H1 (cell line): ENCODE measurements around the gene SLC44A5. TPM values are rescaled to one million over a fixed set of nuclear protein-coding genes. Genes with fewer than 3 reads are reported as not detected.

Experiments
- CTCF ChIA-PET: fragments of 300-600 bp; sonication (Branson Sonifier 250); formaldehyde crosslinking; loops from one replicate; lab custom pipeline; 2021; ENCODE audit not compliant: partially characterized antibody; lab: Charles Lee
- POLR2A ChIA-PET: fragments of 300-600 bp; sonication (Branson Sonifier 250); formaldehyde crosslinking; loops from one replicate; lab custom pipeline; 2021; ENCODE audit warnings: inconsistent platforms; ENCODE audit not compliant: partially characterized antibody; lab: Charles Lee
- DNase-seq, 2 experiments: peaks; one replicate each; pipeline versions ENCODE4 v3.0.0 to v3.0.0-alpha.2; 2010 to 2022; ENCODE audit warnings: low spot score in 2 of 2, low read depth in 1 of 2, mixed read lengths in 1 of 2
- FAIRE-seq: peaks from 2 replicates; lab custom pipeline; 2011; peaks lifted over from hg19 to GRCh38; lab: Jason Lieb, UNC
- H2AFZ ChIP-seq: 2 replicates; pipeline ENCODE4 v1.8.1; 2012; ENCODE audit warnings: low read length, inconsistent platforms
- H2AK5ac ChIP-seq: 2 replicates; pipeline ENCODE4 v1.6.1; 2013; ENCODE audit warnings: low read depth, low read length
- H2BK120ac ChIP-seq: replicated peaks from 2 replicates; pipeline ENCODE3; 2013; ENCODE audit warnings: low read depth, low read length, inconsistent platforms
- H2BK12ac ChIP-seq: 2 replicates; pipeline ENCODE4 v1.6.1; 2013; ENCODE audit warnings: low read depth, low read length
- H2BK15ac ChIP-seq: 2 replicates; pipeline ENCODE4 v1.6.1; 2013; ENCODE audit warnings: low read length
- H2BK20ac ChIP-seq: 2 replicates; pipeline ENCODE4 v1.6.1; 2013; ENCODE audit warnings: low read length
- H2BK5ac ChIP-seq: 2 replicates; pipeline ENCODE4 v1.6.1; 2013; ENCODE audit warnings: low read depth, low read length
- H3K14ac ChIP-seq: 2 replicates; pipeline ENCODE4 v1.6.1; 2013; ENCODE audit warnings: inconsistent platforms; ENCODE audit not compliant: insufficient read length
- H3K18ac ChIP-seq: 2 replicates; pipeline ENCODE4 v1.6.1; 2013; ENCODE audit warnings: low read length; ENCODE audit errors: extremely low read depth
- H3K23ac ChIP-seq: 2 replicates; pipeline ENCODE4 v1.6.1; 2013; ENCODE audit warnings: inconsistent platforms; ENCODE audit not compliant: insufficient read length
- H3K23me2 ChIP-seq: 2 replicates; pipeline ENCODE4 v1.6.1; 2013; ENCODE audit warnings: low read depth, low read length
- H3K27ac ChIP-seq: 2 replicates; pipeline ENCODE4 v1.6.1; 2011; ENCODE audit warnings: low read depth, low read length, inconsistent platforms
- H3K27me3 ChIP-seq, 4 experiments: replicated peaks in 1 of 4; 1 replicate in 1 of 4; 2 replicates in 3 of 4; pipeline versions ENCODE4 v1.6.1 to v1.8.1; 2011 to 2013; ENCODE audit warnings: low read length in 3 of 4, mild to moderate bottlenecking in 3 of 4, inconsistent platforms in 2 of 4, mixed read lengths in 2 of 4, moderate library complexity in 1 of 4; ENCODE audit not compliant: control insufficient read depth in 3 of 4, insufficient read depth in 3 of 4; ENCODE audit errors: extremely low read depth in 1 of 4
- H3K36me3 ChIP-seq, 4 experiments: 2 replicates each; pipeline versions ENCODE4 v1.6.1 to v1.8.1; 2011 to 2013; ENCODE audit warnings: mild to moderate bottlenecking in 4 of 4, low read length in 3 of 4, moderate library complexity in 2 of 4, control low read depth in 1 of 4, inconsistent platforms in 1 of 4; ENCODE audit not compliant: insufficient read depth in 4 of 4, control insufficient read depth in 2 of 4
- H3K4ac ChIP-seq: replicated peaks from 2 replicates; pipeline ENCODE3; 2013; ENCODE audit warnings: low read length, low read depth, mixed read lengths, inconsistent platforms; ENCODE audit not compliant: insufficient read length
- H3K4me1 ChIP-seq, 4 experiments: replicated peaks in 1 of 4; 1 replicate in 1 of 4; 2 replicates in 3 of 4; pipeline versions ENCODE4 v1.6.1 to v1.8.1; 2011 to 2013; ENCODE audit warnings: low read length in 3 of 4, inconsistent platforms in 2 of 4, mixed read lengths in 1 of 4; ENCODE audit not compliant: insufficient read depth in 4 of 4, control insufficient read depth in 3 of 4
- H3K4me2 ChIP-seq, 2 experiments: 2 replicates each; pipeline versions ENCODE4 v1.6.1 to v1.8.1; 2011 to 2013; ENCODE audit warnings: low read depth in 2 of 2, low read length in 2 of 2, control low read depth in 1 of 2, inconsistent platforms in 1 of 2, mild to moderate bottlenecking in 1 of 2; ENCODE audit not compliant: insufficient read depth in 1 of 2
- H3K4me3 ChIP-seq, 4 experiments: fragments of 200-600, 300-600 bp in 1 of 4; sonication (generic), shearing (Covaris generic), sonication (Bioruptor Twin) in 1 of 4; 2 replicates each; pipeline versions ENCODE4 v1.5.1 to v1.8.1; 2011 to 2016; ENCODE audit warnings: low read length in 4 of 4, low read depth in 3 of 4, control low read depth in 2 of 4, inconsistent platforms in 2 of 4, mild to moderate bottlenecking in 2 of 4, mixed read lengths in 1 of 4, moderate library complexity in 1 of 4; ENCODE audit not compliant: insufficient read depth in 2 of 4; ENCODE audit errors: extremely low read depth in 1 of 4
- H3K56ac ChIP-seq: replicated peaks from 2 replicates; pipeline ENCODE3; 2013; ENCODE audit warnings: low read depth, mild to moderate bottlenecking, mixed read lengths, low read length, inconsistent platforms; ENCODE audit not compliant: insufficient read length
- H3K79me1 ChIP-seq: 2 replicates; pipeline ENCODE4 v1.6.1; 2013; ENCODE audit warnings: low read depth, low read length, control low read depth
- H3K79me2 ChIP-seq, 2 experiments: 2 replicates each; pipeline versions ENCODE4 v1.6.1 to v1.8.1; 2012 to 2013; ENCODE audit warnings: low read length in 2 of 2, mild to moderate bottlenecking in 2 of 2, inconsistent platforms in 1 of 2; ENCODE audit not compliant: insufficient read depth in 2 of 2, control insufficient read depth in 1 of 2
- H3K9ac ChIP-seq, 4 experiments: replicated peaks in 1 of 4; 1 replicate in 1 of 4; 2 replicates in 3 of 4; pipeline versions ENCODE4 v1.6.1 to v1.8.1; 2011 to 2013; ENCODE audit warnings: low read depth in 3 of 4, low read length in 3 of 4, control low read depth in 2 of 4, mild to moderate bottlenecking in 2 of 4, moderate library complexity in 2 of 4, inconsistent platforms in 1 of 4; ENCODE audit errors: extremely low read depth in 1 of 4
- H3K9me3 ChIP-seq, 2 experiments: 2 replicates each; pipeline versions ENCODE4 v1.6.1 to v1.8.1; 2012 to 2013; ENCODE audit warnings: mild to moderate bottlenecking in 2 of 2, moderate library complexity in 2 of 2, control low read depth in 1 of 2, inconsistent platforms in 1 of 2, low read depth in 1 of 2, low read length in 1 of 2, mixed read lengths in 1 of 2; ENCODE audit not compliant: insufficient read depth in 2 of 2
- H4K20me1 ChIP-seq, 2 experiments: replicated peaks in 1 of 2; 2 replicates each; pipeline versions ENCODE3 to v1.8.1; 2011 to 2013; ENCODE audit warnings: inconsistent platforms in 2 of 2, low read length in 2 of 2, mild to moderate bottlenecking in 1 of 2; ENCODE audit not compliant: insufficient read depth in 2 of 2, control insufficient read depth in 1 of 2
- H4K5ac ChIP-seq: 2 replicates; pipeline ENCODE4 v1.6.1; 2013; ENCODE audit warnings: low read length, low read depth, mixed read lengths, inconsistent platforms; ENCODE audit not compliant: insufficient read length
- H4K8ac ChIP-seq: 2 replicates; pipeline ENCODE4 v1.8.0; 2013; ENCODE audit warnings: mild to moderate bottlenecking, moderate library complexity, low read length, inconsistent platforms; ENCODE audit not compliant: insufficient read depth; ENCODE audit errors: extremely low read depth
- H4K91ac ChIP-seq: replicated peaks from 2 replicates; pipeline ENCODE3; 2013; ENCODE audit warnings: low read length, mixed read lengths, inconsistent platforms; ENCODE audit not compliant: insufficient read length
- EGR1 ChIP-seq: IDR thresholded peaks from 2 replicates; pipeline ENCODE4 v1.6.1; 2011; ENCODE audit warnings: low read depth, low read length, borderline replicate concordance
- FOSL1 ChIP-seq: IDR thresholded peaks from 2 replicates; pipeline ENCODE4 v1.6.1; 2011; ENCODE audit warnings: mild to moderate bottlenecking, low read depth, low read length, moderate library complexity; ENCODE audit not compliant: insufficient read depth
- WGBS, 2 experiments: shearing (Covaris generic) in 1 of 2; methylation state at CpG; one replicate each; pipeline versions ENCODE4 v1.1.6 to v1.1.7; 2013 to 2015; ENCODE audit warnings: low lambda C conversion rate in 2 of 2, mixed read lengths in 2 of 2, inconsistent platforms in 1 of 2, low coverage in 1 of 2, missing lambda C conversion rate in 1 of 2; ENCODE audit not compliant: insufficient replicate concordance in 2 of 2, insufficient coverage in 1 of 2, insufficient read length in 1 of 2; ENCODE audit errors: extremely low coverage in 1 of 2, missing lambda C conversion rate in 1 of 2; 5-methylcytosine and 5-hydroxymethylcytosine counted together
- polyA plus RNA-seq, 7 experiments: library from polyadenylated mRNA; depleted of rRNA in 3 of 7; stranded (reverse) in 5 of 7; unstranded in 2 of 7; fragments of >200 nt in 5 of 7; fragments of 200-250 nt in 2 of 7; gene quantifications; 1 replicate in 5 of 7; 2 replicates in 1 of 7; 4 replicates in 1 of 7; pipeline versions ENCODE4 v1.2.1 to v1.2.3, GENCODE V29; 2011 to 2013; ENCODE audit warnings: missing spikeins in 2 of 7, mixed read lengths in 2 of 7
- total RNA-seq: library from RNA; stranded (reverse); fragmentation: NEBNext Ultra II Directional; extraction: Animal tissue kit (Norgen Biotek cat#: 25700); gene quantifications from 2 replicates; pipeline ENCODE4 v1.2.1, GENCODE V29; 2021

Gene SLC44A5
- total and polyA plus RNA-seq, 2 of the 8 experiments (the other 6 are each of a cell fraction or from before 2014, with no cell fraction given) = 1.8 to 3.3 TPM

- Histone ChIP-seq H4K8ac (no peak overlapping the region), H3K23me2 (no peaks in the 10 kb centered on the region), H3K79me1 (no peaks in the 10 kb centered on the region), H3K4ac (no peak overlapping the region), H2BK12ac (no peak overlapping the region), H2AFZ (no peak overlapping the region), H2BK20ac (no peak overlapping the region), H3K23ac (no peak overlapping the region), H2BK5ac (no peak overlapping the region), H3K36me3 (no peaks in the 10 kb centered on the region), H3K4me1 (no peaks in the 10 kb centered on the region), H3K9ac (no peak overlapping the region), H3K4me3 (no peak overlapping the region), H2AK5ac (no peak overlapping the region), H4K20me1 (no peaks in the 10 kb centered on the region), H3K27me3 (no peaks in the 10 kb centered on the region), H2BK120ac (no peak overlapping the region), H3K56ac (no peak overlapping the region), H3K14ac (no peak overlapping the region), H4K91ac (no peak overlapping the region), H3K18ac (no peak overlapping the region), H3K4me2 (no peak overlapping the region), H3K9me3 (0 out of 4 replicates have a peak, but pooled peaks cover 0 to 3% of the 10 kb centered on the region in 2 experiments), H2BK15ac (no peak overlapping the region), H3K79me2 (no peaks in the 10 kb centered on the region), H3K27ac (no peak overlapping the region), H4K5ac (no peak overlapping the region)
- WGBS, 2 experiments = 73% methylated on average over 1 of the region's 1 CpG; no CpG with 5 or more reads in 1 of the 2 experiments
- DNase-seq = no peak
- CTCF ChIA-PET = interaction anchor here (2.2 kb wide), 1 partner anchor 8 kb away, joined by 7 read pairs; no protein-coding TSS in a partner anchor
- TF ChIP-seq EGR1 (no peak), FOSL1 (no peak)
- FAIRE-seq = no peak
- POLR2A ChIA-PET = no interaction called here
Measured at GRCh38 chr1:75492011-75492410, 118.9 kb downstream of the SLC44A5 start.
